Heart left ventricle (tissue), 13 donors: ENCODE data around the gene FPGT.

Experiments used
- CTCF ChIP-seq, 12 donors: fragments of 200-600 bp; sonication (generic) in 4 of 12; IDR thresholded peaks; one replicate each; pipeline versions ENCODE4 v1.5.0 to v1.8.0; 2018 to 2022; ENCODE audit warnings: antibody characterized with exemption in 12 of 12, mild to moderate bottlenecking in 5 of 12
- POLR2A ChIP-seq, 2 donors: fragments of 450-650 bp; IDR thresholded peaks; one replicate each; pipeline ENCODE4 v1.6.1; 2017; ENCODE audit warnings: antibody characterized with exemption in 2 of 2, mild to moderate bottlenecking in 2 of 2, moderate library complexity in 2 of 2
- donor health status: ischemic (EF 13 %, LVEDD 7.1; RV severe dilation, severe dysfunction).
- donor health status: DM: no; HTN: yes; CAD: no.
- donor health status: DM: no; HTN: no; CAD: no.
- donor health status: ischemic (EF 25% LVEDD 6.9; RV normal size, moderate dysfunction).
- donor health status: ischemic (EF 25% LVEDD 5.7; RV mildly dilated, moderate dysfunction).
- donor health status: ischemic (EF 35%, LVEDD 5.7; RV mildly dilated, moderate dysfunction).
- donor health status: nonischemic (EF 11% LVEDD 7.7; RV severe dilation, severe dysfunction).
- donor health status: DM: yes; HTN: yes; CAD: no.
- donor health status: PGD.
- donor health status: ischemic (EF 29% LVEDD 5.4; RV normal size, mild dysfunction).
- donor health status: nonischemic (EF 23%, LVEDD 6.1; RV moderate dilation, normal function).

- TF ChIP-seq CTCF (IDR thresholded peaks at IDR 0.05) (no peak), POLR2A (IDR thresholded peaks at IDR 0.05) (no peak)
Observed at GRCh38 chr1:74205266-74205665, 7.2 kb downstream of the FPGT start.
